GM18907 (cell line): Measurements from ENCODE around the gene TSHB.
"Not testable (repeated sequence)": the region's sequence is repeated elsewhere in the genome, so short reads cannot be mapped to it uniquely, and the experiment has no call there.

Source experiments
- ATAC-seq: cut with Tn5 transposase; IDR thresholded peaks from one replicate; pipeline ENCODE4 v1.9.1; 2021; ENCODE audit warnings: mild to moderate bottlenecking, moderate library complexity; ENCODE audit not compliant: unreplicated experiment

The TSHB gene

DNA sequence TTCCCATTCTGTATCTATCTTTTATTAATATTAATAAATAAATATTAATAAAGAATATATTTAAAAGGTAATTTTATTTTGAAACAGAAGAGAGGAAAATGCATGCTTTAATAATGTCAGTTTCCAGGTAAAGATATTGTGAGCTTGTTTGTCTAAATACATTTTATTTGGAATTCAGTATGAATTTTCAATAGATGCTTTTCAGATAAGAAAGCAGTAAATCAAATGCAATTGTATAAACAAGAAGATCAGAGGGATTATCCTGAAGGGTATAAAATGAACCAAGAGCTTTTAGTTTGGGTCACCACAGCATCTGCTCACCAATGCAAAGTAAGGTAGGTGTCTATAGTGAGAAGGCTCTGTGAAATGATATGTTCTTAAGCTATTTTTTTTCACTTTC is at the start of gene TSHB:
Gene TSHB (plus strand): TSS at position 301 of the 400 bp plus-strand sequence. CDS start 3,537 bp downstream, outside the sequence.
- ATAC-seq: no peak

DNA sequence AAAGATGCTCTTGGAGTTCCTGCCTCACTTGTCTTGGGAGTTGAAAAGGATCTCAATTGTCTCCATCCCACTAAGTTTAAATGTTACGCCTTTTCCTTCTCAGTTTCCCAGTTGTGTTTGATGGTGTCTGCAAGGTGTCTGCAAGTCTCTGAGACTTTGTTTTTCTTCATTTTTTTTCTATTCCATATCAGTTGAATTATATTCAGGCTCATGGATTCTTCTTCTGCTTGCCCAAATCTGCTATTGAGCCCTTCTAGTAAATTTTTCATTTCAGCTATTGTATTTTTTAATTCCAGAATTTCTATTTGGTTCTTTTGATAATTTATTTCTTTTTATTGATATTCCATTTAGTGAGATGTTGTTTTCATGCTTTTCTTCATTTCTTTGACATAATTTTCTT is 47.4 kb upstream of the TSHB start:
- no peak for ATAC-seq

DNA sequence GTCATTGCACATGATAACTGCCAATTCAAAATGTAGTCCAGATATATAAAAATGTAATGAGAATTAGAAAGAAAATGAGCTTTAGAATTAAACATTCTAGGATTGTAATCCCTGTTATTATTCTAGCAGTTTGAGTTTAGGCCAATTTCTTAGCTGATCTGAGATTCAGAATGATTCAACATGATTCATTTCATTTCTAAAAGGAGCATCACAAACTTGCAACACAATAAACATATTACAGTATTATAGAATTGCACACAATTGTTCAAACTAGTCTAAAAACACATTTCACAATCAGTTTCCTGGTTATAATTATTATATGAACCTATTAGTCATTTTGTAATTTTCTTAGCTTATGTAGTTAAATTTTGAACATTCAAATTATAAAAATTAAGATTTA is 43.3 kb upstream of the TSHB start:
- no peak for ATAC-seq

- no peak for ATAC-seq
Measured at GRCh38 chr1:114988095-114988494, 41.5 kb upstream of the TSHB start.

- ATAC-seq: no peak
Measured at GRCh38 chr1:114997510-114998289, 31.9 kb upstream of the TSHB start.

- ATAC-seq: no peak
Measured at GRCh38 chr1:115006191-115006590, 23.4 kb upstream of the TSHB start.

DNA sequence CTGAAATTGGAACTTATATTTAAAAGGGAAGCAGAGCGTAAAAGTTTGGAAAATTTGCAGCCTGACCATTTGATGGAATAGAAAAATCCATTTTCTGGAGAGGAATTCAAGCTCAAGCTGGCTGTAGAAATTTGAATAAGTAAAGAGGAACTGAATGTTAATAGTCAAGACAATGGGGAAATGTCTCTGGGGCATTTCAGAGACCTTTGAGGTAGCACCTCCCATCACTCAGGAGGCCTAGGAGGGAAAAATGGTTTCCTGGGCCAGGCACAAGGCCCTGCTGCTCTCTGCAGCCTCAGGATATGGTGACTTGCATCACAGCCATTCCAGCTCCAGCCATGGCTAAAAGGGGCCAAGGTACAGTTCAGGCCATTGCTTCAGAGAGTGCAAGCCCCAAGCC is 17.6 kb upstream of the TSHB start:
- ATAC-seq: no peak

DNA sequence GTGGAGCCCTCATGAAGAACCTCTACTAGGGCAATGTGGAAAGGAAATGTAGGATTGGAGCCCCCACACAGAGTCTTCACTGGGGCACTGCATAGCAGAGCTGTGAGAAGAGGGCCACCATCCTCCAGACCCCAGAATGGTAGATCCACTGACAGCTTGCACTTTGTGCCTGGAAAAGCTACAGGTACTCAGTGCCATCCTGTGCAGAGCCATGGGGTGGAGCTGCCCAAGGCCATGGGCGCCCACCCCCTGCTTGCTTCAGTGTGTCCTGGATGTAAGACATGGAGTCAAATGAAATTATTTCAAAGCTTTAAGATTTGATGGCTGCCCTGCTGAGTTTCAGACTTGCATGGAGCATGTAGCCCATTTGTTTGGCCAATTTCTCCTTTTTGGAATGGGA is 17.2 kb upstream of the TSHB start:
- no peak for ATAC-seq

- ATAC-seq: no peak
Measured at GRCh38 chr1:115013792-115014191, 15.8 kb upstream of the TSHB start.

- ATAC-seq: not testable (repeated sequence)
Measured at GRCh38 chr1:115019549-115019948, 10.1 kb upstream of the TSHB start.

DNA sequence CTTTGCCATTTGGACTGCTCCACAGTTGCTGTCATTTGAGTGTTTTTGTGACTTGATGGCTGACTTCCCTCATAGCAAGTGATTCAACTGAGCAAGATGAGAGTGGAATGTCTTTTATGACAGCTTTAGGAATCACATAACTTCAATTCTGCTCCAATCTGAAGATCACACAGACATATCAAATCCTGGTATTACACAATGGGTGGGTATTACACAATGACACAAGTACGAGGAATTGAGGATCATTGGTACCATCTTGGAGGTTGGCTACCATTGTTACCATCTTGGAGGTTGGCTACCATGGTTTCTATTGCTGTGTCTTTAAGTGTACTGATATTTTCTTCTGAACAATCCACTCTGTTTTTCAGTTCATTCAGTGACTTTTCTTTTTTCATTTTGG is 8.5 kb upstream of the TSHB start:
- ATAC-seq: no peak

- no peak for ATAC-seq
Measured at GRCh38 chr1:115023593-115023992, 6.0 kb upstream of the TSHB start.

DNA sequence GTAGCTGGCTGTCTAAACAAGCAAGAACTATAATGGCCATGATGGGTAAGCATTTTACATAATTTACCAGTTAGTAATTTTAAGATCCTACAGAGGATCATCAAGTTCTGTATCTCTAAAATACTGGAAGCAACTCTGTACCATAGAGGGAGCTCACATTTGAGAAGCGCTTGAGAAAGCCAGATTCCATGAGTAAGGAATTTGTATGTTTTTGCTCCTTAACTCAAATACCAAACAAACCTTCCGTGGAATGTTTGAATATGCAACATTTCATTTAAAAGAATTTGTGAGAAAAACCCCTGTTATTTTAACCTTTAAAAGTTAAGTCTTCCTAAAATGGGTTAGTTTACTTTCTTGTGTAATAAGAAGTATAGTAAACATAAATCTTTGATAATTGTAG is 2.0 kb downstream of the TSHB start:
- no peak for ATAC-seq

GRCh38 chr1:115035652-115036051 is 6.0 kb downstream of the TSHB start:
- no peak for ATAC-seq

GRCh38 chr1:115036814-115037507 is 7.3 kb downstream of the TSHB start:
- no peak for ATAC-seq

DNA sequence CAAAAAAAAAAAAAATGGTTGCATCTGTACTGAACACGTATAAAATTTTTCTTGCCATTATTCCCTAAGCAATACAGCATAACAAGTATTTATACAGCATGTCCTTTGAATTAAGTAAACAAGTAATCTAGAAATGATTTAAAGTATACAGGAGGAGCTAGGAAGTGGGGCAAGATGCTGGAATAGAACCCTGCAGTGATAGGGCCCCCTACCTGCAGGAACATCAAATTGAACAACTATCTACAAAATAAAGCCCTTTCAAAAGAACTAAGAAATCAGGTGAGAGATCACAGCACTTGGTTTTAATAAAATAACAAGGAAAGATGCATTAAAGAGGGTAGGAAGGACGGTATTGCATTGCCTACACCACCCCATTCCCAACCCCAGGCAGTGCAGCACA is 10.9 kb downstream of the TSHB start:
- ATAC-seq: no peak

DNA sequence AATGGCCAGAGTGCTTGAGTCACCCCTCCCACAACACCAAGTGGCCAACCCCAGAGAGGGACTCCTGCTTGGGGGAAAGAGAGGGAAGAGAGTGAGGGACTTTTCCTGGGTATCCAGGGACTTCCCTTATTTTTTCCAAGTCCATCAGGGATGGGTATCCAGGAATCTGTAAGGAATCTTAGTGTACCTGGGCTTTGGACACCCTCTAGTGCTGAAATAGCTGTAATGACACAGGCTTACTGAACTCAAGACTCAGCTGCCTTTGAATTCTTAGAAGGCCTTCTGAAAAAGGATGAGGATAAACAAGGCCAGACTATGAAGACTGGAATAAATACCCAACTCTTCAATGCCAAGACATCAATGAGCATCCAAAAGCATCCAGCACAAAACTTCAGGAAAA is 12.0 kb downstream of the TSHB start:
- no peak for ATAC-seq

GRCh38 chr1:115046751-115047150 is 17.1 kb downstream of the TSHB start:
- ATAC-seq: no peak

DNA sequence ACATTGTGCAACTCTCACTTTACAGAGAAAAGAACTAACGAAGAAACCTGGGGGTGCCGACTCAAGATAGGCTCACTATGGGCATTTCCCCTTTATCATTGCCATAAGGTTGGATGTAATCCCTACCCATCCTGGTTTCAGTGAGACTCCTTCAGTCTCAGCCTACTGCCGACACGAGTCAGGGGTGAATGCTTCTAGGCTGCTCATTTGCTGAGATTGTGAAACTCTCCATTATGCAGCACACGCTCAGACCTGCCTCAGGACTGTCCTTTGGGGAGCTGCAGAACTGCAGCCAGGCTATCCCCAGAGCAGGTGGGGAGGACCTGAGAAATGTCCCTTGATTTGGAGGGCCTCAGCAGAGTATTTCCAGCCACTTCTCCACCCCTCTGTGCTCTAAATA is 22.2 kb downstream of the TSHB start:
- ATAC-seq: no peak

- peak; percentile 83 for ATAC-seq
Measured at GRCh38 chr1:115052454-115053083, 22.9 kb downstream of the TSHB start.

DNA sequence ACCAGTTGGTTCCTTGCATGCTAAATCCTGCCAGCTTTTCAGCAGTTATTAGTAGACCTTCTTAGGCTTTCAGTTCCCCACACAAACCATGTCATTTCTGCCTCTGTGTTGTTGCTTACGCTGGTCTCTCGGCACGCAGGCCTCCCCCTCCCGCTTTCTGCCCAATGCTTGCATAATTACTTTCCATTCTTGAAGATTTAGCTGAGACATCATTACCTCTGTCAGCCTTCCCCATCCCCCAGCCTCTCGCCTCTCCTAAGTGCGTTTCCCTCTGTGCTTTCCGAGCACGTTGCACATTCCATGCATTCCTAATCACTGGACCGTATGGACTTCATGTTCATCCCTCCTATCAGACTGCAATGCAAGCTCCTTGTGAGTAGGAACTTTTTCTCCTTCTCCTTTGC is 26.8 kb downstream of the TSHB start:
- no peak for ATAC-seq

DNA sequence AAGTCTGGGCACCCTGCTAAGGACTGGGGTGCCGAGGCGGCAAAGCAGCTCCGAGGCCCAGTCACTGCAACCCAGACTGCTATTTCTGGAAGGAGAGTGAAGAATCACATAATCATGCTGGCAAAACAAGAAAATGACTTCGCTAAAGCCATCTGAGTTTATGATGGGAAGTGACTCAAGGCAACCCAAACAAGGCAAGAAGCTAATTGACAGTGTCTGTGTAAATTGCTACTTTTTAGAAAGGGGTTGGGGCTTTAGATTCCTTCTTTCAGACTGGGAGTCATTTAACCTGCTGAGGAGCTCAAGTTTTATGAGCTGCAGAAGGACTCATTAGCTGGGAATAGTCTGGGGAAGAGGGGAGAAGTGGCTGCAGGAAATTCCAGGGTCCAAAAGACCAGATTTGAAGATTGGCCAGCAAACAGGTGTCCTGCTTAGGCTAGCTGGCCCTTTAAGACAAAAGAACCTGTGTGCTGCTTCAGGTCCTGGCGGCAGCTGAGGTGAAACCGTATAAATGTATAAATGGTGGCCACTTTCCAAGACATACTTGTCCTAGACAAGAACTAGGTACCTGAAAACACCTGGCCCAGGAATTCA is 28.1 kb downstream of the TSHB start:
- no peak for ATAC-seq
